Mesenchymal stem cell (in vitro differentiated cells and primary cell): Measurements from ENCODE around the gene STX16.

Source experiments
- DNase-seq: peaks from one replicate; pipeline ENCODE4 v3.0.0-alpha.2; 2013
- H2AFZ ChIP-seq: one replicate; pipeline ENCODE4 v1.6.1; 2013; ENCODE audit warnings: low read depth, mild to moderate bottlenecking, control low read depth, inconsistent platforms, low read length, moderate library complexity
- H2AK5ac ChIP-seq: 2 replicates; pipeline ENCODE4 v1.6.1; 2013; ENCODE audit warnings: low read length, moderate library complexity, mild to moderate bottlenecking, inconsistent platforms; ENCODE audit not compliant: severe bottlenecking
- H2BK120ac ChIP-seq: one replicate; pipeline ENCODE4 v1.6.1; 2013; ENCODE audit warnings: low read depth, mild to moderate bottlenecking, inconsistent platforms, low read length, moderate library complexity
- H2BK12ac ChIP-seq, 2 experiments: one replicate each; pipeline ENCODE4 v1.6.1; 2013; ENCODE audit warnings: inconsistent platforms in 2 of 2, low read length in 2 of 2, mild to moderate bottlenecking in 2 of 2, moderate library complexity in 2 of 2, control low read depth in 1 of 2
- H2BK15ac ChIP-seq: one replicate; pipeline ENCODE4 v1.6.1; 2013; ENCODE audit warnings: mild to moderate bottlenecking, low read depth, inconsistent platforms; ENCODE audit not compliant: poor library complexity, severe bottlenecking
- H2BK5ac ChIP-seq: 2 replicates; pipeline ENCODE4 v1.6.1; 2013; ENCODE audit warnings: low read depth, mild to moderate bottlenecking, low read length, control low read depth, inconsistent platforms; ENCODE audit not compliant: poor library complexity, severe bottlenecking
- H3K14ac ChIP-seq, 2 experiments: one replicate each; pipeline ENCODE4 v1.6.1; 2013; ENCODE audit warnings: inconsistent platforms in 2 of 2, low read length in 2 of 2, control low read depth in 1 of 2, mild to moderate bottlenecking in 1 of 2, moderate library complexity in 1 of 2
- H3K18ac ChIP-seq, 2 experiments: one replicate each; pipeline ENCODE4 v1.6.1; 2013; ENCODE audit warnings: inconsistent platforms in 2 of 2, low read length in 2 of 2, control low read depth in 1 of 2, low read depth in 1 of 2, mild to moderate bottlenecking in 1 of 2
- H3K23ac ChIP-seq, 2 experiments: one replicate each; pipeline ENCODE4 v1.6.1; 2013; ENCODE audit warnings: inconsistent platforms in 2 of 2, low read length in 2 of 2, mild to moderate bottlenecking in 2 of 2, moderate library complexity in 2 of 2, control low read depth in 1 of 2
- H3K27ac ChIP-seq: 2 replicates; pipeline ENCODE4 v1.5.1; 2013; ENCODE audit warnings: mild to moderate bottlenecking, moderate library complexity, low read length, control low read depth, inconsistent platforms; ENCODE audit not compliant: poor library complexity, severe bottlenecking
- H3K27me3 ChIP-seq, 2 experiments: 2 replicates each; pipeline versions ENCODE4 v1.6.1 to v1.7.0; 2013; ENCODE audit warnings: low read length in 2 of 2, mild to moderate bottlenecking in 2 of 2, moderate library complexity in 2 of 2, control low read depth in 1 of 2, inconsistent platforms in 1 of 2; ENCODE audit not compliant: control insufficient read depth in 1 of 2, insufficient read depth in 1 of 2
- H3K36me3 ChIP-seq, 2 experiments: 2 replicates each; pipeline versions ENCODE4 v1.6.1 to v1.7.0; 2013; ENCODE audit warnings: low read length in 2 of 2, control low read depth in 1 of 2, inconsistent platforms in 1 of 2, low read depth in 1 of 2, mild to moderate bottlenecking in 1 of 2; ENCODE audit not compliant: insufficient read depth in 2 of 2, control insufficient read depth in 1 of 2
- H3K4ac ChIP-seq, 2 experiments: one replicate each; pipeline ENCODE4 v1.6.1; 2013; ENCODE audit warnings: inconsistent platforms in 2 of 2, low read length in 2 of 2, mild to moderate bottlenecking in 2 of 2, moderate library complexity in 2 of 2, control low read depth in 1 of 2, low read depth in 1 of 2
- H3K4me1 ChIP-seq: 2 replicates; pipeline ENCODE4 v1.6.1; 2013; ENCODE audit warnings: low read depth, low read length, control low read depth; ENCODE audit not compliant: control insufficient read depth, insufficient read depth
- H3K4me2 ChIP-seq: 2 replicates; pipeline ENCODE4 v1.6.1; 2013; ENCODE audit warnings: low read length, mild to moderate bottlenecking, inconsistent platforms; ENCODE audit not compliant: poor library complexity, severe bottlenecking
- H3K4me3 ChIP-seq, 2 experiments: 2 replicates each; pipeline versions ENCODE4 v1.5.1 to v1.7.0; 2013; ENCODE audit warnings: low read length in 2 of 2, mild to moderate bottlenecking in 2 of 2, control low read depth in 1 of 2, low read depth in 1 of 2; ENCODE audit not compliant: insufficient read depth in 1 of 2
- H3K79me1 ChIP-seq: replicated peaks from 2 replicates; pipeline ENCODE4 v1.6.1; 2013; ENCODE audit warnings: mild to moderate bottlenecking, control low read depth, low read length, inconsistent platforms; ENCODE audit not compliant: poor library complexity, severe bottlenecking
- H3K9ac ChIP-seq: 2 replicates; pipeline ENCODE4 v1.7.0; 2013; ENCODE audit warnings: mild to moderate bottlenecking, low read length, moderate library complexity
- H3K9me3 ChIP-seq: 2 replicates; pipeline ENCODE4 v1.7.0; 2013; ENCODE audit warnings: mild to moderate bottlenecking, low read length; ENCODE audit not compliant: control insufficient read depth
- H4K8ac ChIP-seq: one replicate; pipeline ENCODE4 v1.6.1; 2013; ENCODE audit warnings: inconsistent platforms, mild to moderate bottlenecking, low read length, moderate library complexity
- H4K91ac ChIP-seq: one replicate; pipeline ENCODE4 v1.6.1; 2013; ENCODE audit warnings: mild to moderate bottlenecking, low read length, inconsistent platforms
- WGBS: methylation state at CpG from one replicate; pipeline ENCODE4 v1.1.7; 2013; ENCODE audit warnings: mixed read lengths; 5-methylcytosine and 5-hydroxymethylcytosine counted together

STX16 gene

GRCh38 chr20:58616411-58616810, 34.7 kb upstream of the STX16 start:
- no peak overlapping the region for H3K18ac ChIP-seq
- no peak overlapping the region for H3K27ac ChIP-seq
- H3K23ac ChIP-seq = no peak overlapping the region
- no peak overlapping the region for H3K4me3 ChIP-seq
- H4K8ac ChIP-seq = no peak overlapping the region
- no peak overlapping the region for H3K9ac ChIP-seq
- no peak overlapping the region for H2BK12ac ChIP-seq
- no peaks in the 10 kb centered on the region for H3K36me3 ChIP-seq
- no peak overlapping the region for H2BK15ac ChIP-seq
- no peak overlapping the region for H3K4ac ChIP-seq
- no peak overlapping the region for H4K91ac ChIP-seq
- H3K14ac ChIP-seq = no peak overlapping the region
- H2BK5ac ChIP-seq = no peak overlapping the region
- peaks cover 5% of the 10 kb centered on the region for H3K9me3 ChIP-seq
- H2AK5ac ChIP-seq = no peak overlapping the region
- no peak for DNase-seq
- H3K27me3 ChIP-seq = peaks cover 0 to 5% of the 10 kb centered on the region in 2 experiments
- H2AFZ ChIP-seq = no peak overlapping the region
- no peaks in the 10 kb centered on the region for H3K79me1 ChIP-seq
- H2BK120ac ChIP-seq = no peak overlapping the region
- no peak overlapping the region for H3K4me2 ChIP-seq
- peaks cover 13% of the 10 kb centered on the region for H3K4me1 ChIP-seq
- 89% methylated on average over 7 of the region's 7 CpGs for WGBS

GRCh38 chr20:58617158-58617557, 33.9 kb upstream of the STX16 start:
- Histone ChIP-seq H3K9me3 (peaks cover 5% of the 10 kb centered on the region), H2BK12ac (no peak overlapping the region), H3K4me2 (no peak overlapping the region), H2BK5ac (no peak overlapping the region), H3K23ac (no peak overlapping the region), H3K79me1 (no peaks in the 10 kb centered on the region), H4K91ac (no peak overlapping the region), H3K4ac (no peak overlapping the region), H2BK120ac (no peak overlapping the region), H4K8ac (no peak overlapping the region), H3K4me1 (peaks cover 9% of the 10 kb centered on the region), H2AFZ (no peak overlapping the region), H3K9ac (no peak overlapping the region), H3K36me3 (no peaks in the 10 kb centered on the region), H2BK15ac (no peak overlapping the region), H3K14ac (no peak overlapping the region), H3K27ac (no peak overlapping the region), H3K27me3 (peaks cover 0 to 2% of the 10 kb centered on the region in 2 experiments), H3K18ac (no peak overlapping the region), H3K4me3 (no peak overlapping the region), H2AK5ac (no peak overlapping the region)
- WGBS = 91% methylated on average over 3 of the region's 5 CpGs
- no peak for DNase-seq

GRCh38 chr20:58618351-58619076, 32.6 kb upstream of the STX16 start:
- no peaks in the 10 kb centered on the region for H3K36me3 ChIP-seq
- H3K23ac ChIP-seq = no peak overlapping the region
- peaks cover 16% of the 10 kb centered on the region for H3K4me1 ChIP-seq
- H3K4ac ChIP-seq = no peak overlapping the region
- peaks cover 0 to 2% of the 10 kb centered on the region in 2 experiments for H3K27me3 ChIP-seq
- H3K14ac ChIP-seq = no peak overlapping the region
- no peak overlapping the region for H4K91ac ChIP-seq
- no peak for DNase-seq
- 88% methylated on average over 11 of the region's 12 CpGs for WGBS
- no peak overlapping the region for H3K18ac ChIP-seq
- H2BK120ac ChIP-seq = no peak overlapping the region
- peak overlapping the region; percentile 11 for H2AK5ac ChIP-seq
- no peak overlapping the region for H3K9ac ChIP-seq
- peak overlapping the region; percentile 38 for H3K27ac ChIP-seq
- H3K4me3 ChIP-seq = no peak overlapping the region
- no peak overlapping the region for H2BK15ac ChIP-seq
- no peaks in the 10 kb centered on the region for H3K79me1 ChIP-seq
- H3K9me3 ChIP-seq = peaks cover 5% of the 10 kb centered on the region
- H2AFZ ChIP-seq = no peak overlapping the region
- no peak overlapping the region for H2BK5ac ChIP-seq
- no peak overlapping the region for H3K4me2 ChIP-seq
- H4K8ac ChIP-seq = no peak overlapping the region
- no peak overlapping the region for H2BK12ac ChIP-seq

- Histone ChIP-seq H3K9ac (no peak overlapping the region), H2BK15ac (no peak overlapping the region), H2AK5ac (peak overlapping the region; percentile 37), H2BK12ac (no peak overlapping the region), H3K36me3 (no peaks in the 10 kb centered on the region), H2BK120ac (no peak overlapping the region), H2AFZ (no peak overlapping the region), H3K18ac (no peak overlapping the region), H3K27ac (peak overlapping the region; percentile 38), H3K79me1 (no peaks in the 10 kb centered on the region), H3K9me3 (peaks cover 5% of the 10 kb centered on the region), H3K4me3 (no peak overlapping the region), H3K23ac (no peak overlapping the region), H3K14ac (no peak overlapping the region), H3K4ac (no peak overlapping the region), H4K8ac (no peak overlapping the region), H3K4me1 (peaks cover 21% of the 10 kb centered on the region), H3K27me3 (no peaks in the 10 kb centered on the region), H3K4me2 (no peak overlapping the region), H4K91ac (no peak overlapping the region), H2BK5ac (no peak overlapping the region)
- no peak for DNase-seq
- WGBS = 80% methylated on average over 20 of the region's 22 CpGs
Measured at GRCh38 chr20:58619077-58619863, 31.8 kb upstream of the STX16 start.
